OCI-LY7 (cell line): ENCODE results near the gene PDE6D. TPM values are rescaled to one million over a fixed set of nuclear protein-coding genes. Genes with fewer than 3 reads are reported as not detected.

Experiments
- BruUV-seq: library from RNA; stranded (reverse); fragments of 400-500 nt; replicated peaks from 2 replicates; lab custom pipeline; 2021; lab: Mats Ljungman, UMichigan
- CTCF ChIA-PET: fragments of 300-600 bp; sonication (Branson Sonifier 250); formaldehyde crosslinking; loops from one replicate; lab custom pipeline; 2022; ENCODE audit warnings: antibody characterized with exemption; ENCODE audit not compliant: unreplicated experiment; lab: Charles Lee
- POLR2A ChIA-PET: fragments of 300-600 bp; sonication (Branson Sonifier 250); formaldehyde crosslinking; loops from one replicate; lab custom pipeline; 2022; ENCODE audit warnings: antibody characterized with exemption; lab: Charles Lee
- DNase-seq: peaks from one replicate; pipeline ENCODE4 v3.0.0-alpha.2; 2015; ENCODE audit warnings: low spot score
- H2AFZ ChIP-seq: fragments of 200-600 bp; sonication (generic), shearing (Covaris generic); 2 replicates; pipeline ENCODE4 v1.6.1; 2014; ENCODE audit warnings: mild to moderate bottlenecking, antibody characterized with exemption, low read length, moderate library complexity
- H3K27ac ChIP-seq: fragments of 200-600 bp; sonication (generic); 2 replicates; pipeline ENCODE4 v1.5.1; 2014; ENCODE audit warnings: mixed run types, low read depth, mild to moderate bottlenecking, moderate library complexity, low read length, inconsistent platforms; ENCODE audit not compliant: poor library complexity, severe bottlenecking
- H3K36me3 ChIP-seq: fragments of 200-600 bp; sonication (generic); 2 replicates; pipeline ENCODE4 v1.6.1; 2014; ENCODE audit warnings: mild to moderate bottlenecking, antibody characterized with exemption, low read length, moderate library complexity, mixed read lengths; ENCODE audit not compliant: insufficient read depth
- H3K4me1 ChIP-seq: fragments of 200-600 bp; sonication (generic); 2 replicates; pipeline ENCODE4 v1.5.1; 2014; ENCODE audit warnings: mild to moderate bottlenecking, low read length; ENCODE audit not compliant: insufficient read depth, poor library complexity, severe bottlenecking
- H3K4me2 ChIP-seq: fragments of 200-600 bp; sonication (generic); 2 replicates; pipeline ENCODE4 v1.6.1; 2014; ENCODE audit warnings: mild to moderate bottlenecking, low read length
- H3K4me3 ChIP-seq: fragments of 200-600 bp; sonication (generic); 2 replicates; pipeline ENCODE4 v1.5.1; 2014; ENCODE audit warnings: mild to moderate bottlenecking, low read depth, low read length; ENCODE audit not compliant: poor library complexity, severe bottlenecking
- H3K79me2 ChIP-seq: fragments of 200-600 bp; sonication (generic); 2 replicates; pipeline ENCODE4 v1.6.1; 2016; ENCODE audit warnings: low read depth, mild to moderate bottlenecking, low read length, moderate library complexity, mixed read lengths; ENCODE audit not compliant: insufficient read depth
- H3K9me2 ChIP-seq: fragments of 200-600 bp; sonication (generic); 2 replicates; pipeline ENCODE4 v1.6.1; 2016; ENCODE audit warnings: mild to moderate bottlenecking, low read length, mixed read lengths; ENCODE audit not compliant: insufficient read depth
- H3K9me3 ChIP-seq: fragments of 200-600 bp; sonication (generic); 2 replicates; pipeline ENCODE4 v1.6.1; 2014; ENCODE audit warnings: mild to moderate bottlenecking, mixed run types, low read length, mixed read lengths
- H4K20me1 ChIP-seq: fragments of 200-600 bp; sonication (generic); 2 replicates; pipeline ENCODE4 v1.6.1; 2014; ENCODE audit warnings: mild to moderate bottlenecking, antibody characterized with exemption, low read length, moderate library complexity, mixed read lengths; ENCODE audit not compliant: insufficient read depth
- EZH2phosphoT487 ChIP-seq: fragments of 200-600 bp; sonication (generic); IDR thresholded peaks from 2 replicates; pipeline ENCODE4 v1.6.1; 2018; ENCODE audit warnings: low read depth, borderline replicate concordance, mild to moderate bottlenecking, mixed run types, antibody characterized with exemption, low read length, moderate library complexity, mixed read lengths
- intact Hi-C: fragments of 100-400 bp; cut with micrococcal nuclease; formaldehyde crosslinking; loops from one replicate; pipeline ENCODE4 v1.10.0; 2022; ENCODE audit not compliant: unreplicated experiment
- total RNA-seq, 2 experiments: library from RNA; depleted of rRNA in 1 of 2; stranded (reverse); fragments of >200 nt in 1 of 2; shearing (Covaris generic) in 1 of 2; gene quantifications; 2 replicates each; pipeline ENCODE4 v1.2.3, GENCODE V29; 2014 to 2022
- TF ChIP-seq, protein P1 (sequence below): fragments of 200-600 bp; sonication (generic); conservative IDR thresholded peaks from 2 replicates; pipeline ENCODE4 v1.5.1; 2014; ENCODE audit warnings: mild to moderate bottlenecking, antibody characterized with exemption, low read length, moderate library complexity, mixed read lengths

The PDE6D gene
- total RNA-seq, 2 experiments from 2014 or later = 47.4 to 54.6 TPM

- Histone ChIP-seq H3K4me1 (peaks cover 44% of the 10 kb centered on the region), H3K27ac (peak overlapping the region; percentile 39), H3K79me2 (peaks cover 49% of the 10 kb centered on the region), H3K4me2 (peak overlapping the region; percentile 90), H2AFZ (peak overlapping the region; percentile 75), H4K20me1 (peaks cover 4% of the 10 kb centered on the region), H3K4me3 (peak overlapping the region; percentile 75), H3K36me3 (peaks cover 7% of the 10 kb centered on the region; the same call in 1 of the 2 replicates), H3K9me3 (no peaks in the 10 kb centered on the region), H3K9me2 (no peaks in the 10 kb centered on the region)
- TF ChIP-seq EZH2phosphoT487 = no peak
- TF ChIP-seq, protein P1, sequence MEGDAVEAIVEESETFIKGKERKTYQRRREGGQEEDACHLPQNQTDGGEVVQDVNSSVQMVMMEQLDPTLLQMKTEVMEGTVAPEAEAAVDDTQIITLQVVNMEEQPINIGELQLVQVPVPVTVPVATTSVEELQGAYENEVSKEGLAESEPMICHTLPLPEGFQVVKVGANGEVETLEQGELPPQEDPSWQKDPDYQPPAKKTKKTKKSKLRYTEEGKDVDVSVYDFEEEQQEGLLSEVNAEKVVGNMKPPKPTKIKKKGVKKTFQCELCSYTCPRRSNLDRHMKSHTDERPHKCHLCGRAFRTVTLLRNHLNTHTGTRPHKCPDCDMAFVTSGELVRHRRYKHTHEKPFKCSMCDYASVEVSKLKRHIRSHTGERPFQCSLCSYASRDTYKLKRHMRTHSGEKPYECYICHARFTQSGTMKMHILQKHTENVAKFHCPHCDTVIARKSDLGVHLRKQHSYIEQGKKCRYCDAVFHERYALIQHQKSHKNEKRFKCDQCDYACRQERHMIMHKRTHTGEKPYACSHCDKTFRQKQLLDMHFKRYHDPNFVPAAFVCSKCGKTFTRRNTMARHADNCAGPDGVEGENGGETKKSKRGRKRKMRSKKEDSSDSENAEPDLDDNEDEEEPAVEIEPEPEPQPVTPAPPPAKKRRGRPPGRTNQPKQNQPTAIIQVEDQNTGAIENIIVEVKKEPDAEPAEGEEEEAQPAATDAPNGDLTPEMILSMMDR = no peak
- intact Hi-C loops = loop anchor here (1.0 to 2.0 kb wide), 3 partner anchors 73 to 169 kb away; partner anchors contain the start of gene PTMA
- ChIA-PET CTCF (no interaction called here), POLR2A (interaction anchor here (0.5 kb wide), 1 partner anchor 906 kb away, joined by 3 read pairs; no protein-coding TSS in a partner anchor)
- DNase-seq = peak; percentile 60
- TSS peak; percentile 85 for BruUV-seq
Observed at GRCh38 chr2:231781798-231782726, 980 bp upstream of the PDE6D start.

GRCh38 chr2:231780123-231780908, 766 bp downstream of the PDE6D start:
- peaks cover 39% of the 10 kb centered on the region; the same call in 1 of the 2 replicates for H3K79me2 ChIP-seq
- H3K4me2 ChIP-seq = peak overlapping the region; percentile 90
- H2AFZ ChIP-seq = peak overlapping the region; percentile 75
- ChIA-PET CTCF (interaction anchor here (1.1 kb wide), 1 partner anchor 105 kb away, joined by 3 read pairs; no protein-coding TSS in a partner anchor), POLR2A (interaction anchor here (0.6 kb wide), 1 partner anchor 137 kb away, joined by 7 read pairs; no protein-coding TSS in a partner anchor)
- peaks cover 32% of the 10 kb centered on the region for H3K4me1 ChIP-seq
- DNase-seq = no peak
- peaks cover 12% of the 10 kb centered on the region; the same call in 1 of the 2 replicates for H3K36me3 ChIP-seq
- no TSS peak for BruUV-seq
- no peaks in the 10 kb centered on the region for H3K9me3 ChIP-seq
- no peak for TF ChIP-seq EZH2phosphoT487
- no peak overlapping the region for H3K27ac ChIP-seq
- intact Hi-C loops = loop anchor here (2.0 kb wide), 1 partner anchor 72 kb away; the partner anchor contains the start of gene PTMA
- peak overlapping the region; percentile 75 for H3K4me3 ChIP-seq
- H3K9me2 ChIP-seq = no peaks in the 10 kb centered on the region
- no peaks in the 10 kb centered on the region for H4K20me1 ChIP-seq
